ENCODE data around the gene YIF1B. TPM values are rescaled to one million over a fixed set of nuclear protein-coding genes. Genes with fewer than 3 reads are reported as not detected.

Gene YIF1B
- total RNA-seq, 1 experiment from 2014 or later = 73.2 TPM

GRCh38 chr19:38319421-38320258 lies 3.9 kb upstream of the YIF1B start, which contains the start of gene KCNK6:
Gene KCNK6 (plus strand): TSS chr19:38319845. CDS start chr19:38319951, 106 bp downstream.
- Histone ChIP-seq H3K27me3 (ENCODE audit: insufficient read depth, low read length) (peaks cover 9% of the 10 kb centered on the region; the same call in 1 of the 2 replicates), H3K4me1 (ENCODE audit: insufficient read depth, low read length) (no peaks in the 10 kb centered on the region), H2BK15ac (ENCODE audit: low read depth, low read length) (no peak within 1 kb of the TSS), H3K27ac (ENCODE audit: insufficient read length, low read depth, low read length) (no peak within 1 kb of the TSS), H2BK120ac (ENCODE audit: low read depth, low read length, poor library complexity, severe bottlenecking) (no peak within 1 kb of the TSS), H2AFZ (ENCODE audit: low read length) (no peak within 1 kb of the TSS), H3K9me3 (ENCODE audit: control insufficient read depth, low read depth, low read length) (no peaks in the 10 kb centered on the region), H4K91ac (ENCODE audit: insufficient read length, low read depth, low read length) (no peak within 1 kb of the TSS), H3K4me2 (ENCODE audit: insufficient read depth, insufficient read length, low read length) (peak within 1 kb of the TSS; percentile 65), H3K23ac (ENCODE audit: insufficient read length, low read depth, low read length) (no peak within 1 kb of the TSS), H2BK5ac (ENCODE audit: insufficient read length, low read length) (no peak within 1 kb of the TSS), H4K5ac (ENCODE audit: insufficient read length, low read depth, low read length) (no peak within 1 kb of the TSS), H2AK5ac (ENCODE audit: insufficient read length, low read length) (no peak within 1 kb of the TSS), H4K20me1 (ENCODE audit: control insufficient read depth, insufficient read depth, insufficient read length) (no peaks in the 10 kb centered on the region), H3K23me2 (ENCODE audit: insufficient read length, low read depth, low read length, poor library complexity, severe bottlenecking) (peaks cover 20% of the 10 kb centered on the region), H2BK12ac (ENCODE audit: insufficient read length, low read depth, low read length) (no peak within 1 kb of the TSS), H3K14ac (ENCODE audit: insufficient read depth, low read length) (no peak within 1 kb of the TSS), H3K79me1 (ENCODE audit: insufficient read depth, low read depth, low read length, poor library complexity, severe bottlenecking) (no peaks in the 10 kb centered on the region), H3K9ac (ENCODE audit: extremely low read depth, insufficient read length, low read length) (no peak within 1 kb of the TSS), H3K79me2 (ENCODE audit: insufficient read depth, low read length) (no peaks in the 10 kb centered on the region), H3T11ph (ENCODE audit: low read length) (no peak within 1 kb of the TSS), H3K18ac (ENCODE audit: insufficient read length, low read depth, low read length) (no peak within 1 kb of the TSS), H3K4ac (ENCODE audit: low read depth, low read length) (no peak within 1 kb of the TSS), H2BK20ac (ENCODE audit: low read depth, low read length, poor library complexity, severe bottlenecking) (no peak within 1 kb of the TSS), H4K8ac (replicated peaks; ENCODE audit: insufficient read length, low read depth, low read length) (no peak within 1 kb of the TSS), H3K56ac (ENCODE audit: insufficient read length, low read depth, low read length) (no peak within 1 kb of the TSS)
- Mint-ChIP-seq H3K27me3 (ENCODE audit: low read depth) (peaks cover 51% of the 10 kb centered on the region), H3K27ac (no peak within 1 kb of the TSS), H3K4me3 (peak within 1 kb of the TSS; percentile 67 to 86), H3K9me3 (no peaks in the 10 kb centered on the region; a peak in 1 of 5 replicates), H3K4me1 (peaks cover 14 to 31% of the 10 kb centered on the region in 2 experiments), H3K36me3 (ENCODE audit: insufficient read depth in 1 of 3, low read depth in 3 of 3) (no peaks in the 10 kb centered on the region; a peak in 1 of 7 replicates)
- DNase-seq = peak; percentile 78
- TF ChIP-seq CTCF (conservative IDR thresholded peaks at IDR 0.05) = no peak
- WGBS (ENCODE audit: extremely low coverage, insufficient read length, low lambda C conversion rate) = no CpG with 5 or more reads among the region's 76 CpGs
